ENCODE results near the gene GPRIN3. TPM values are rescaled to one million over a fixed set of nuclear protein-coding genes. Genes with fewer than 3 reads are reported as not detected.

Gene GPRIN3
- total and polyA plus RNA-seq, 2 experiments from 2014 or later: 0.74 to 3.2 TPM

- no peaks in the 10 kb centered on the region for H4K20me1 ChIP-seq (replicated peaks; ENCODE audit: insufficient read depth)
- TF ChIP-seq ZNF462 (CRISPR knock-in tag; IDR thresholded peaks at IDR 0.05) (no peak), NANOG (IDR thresholded peaks at IDR 0.05; ENCODE audit: borderline replicate concordance) (no peak), CREB1 (CRISPR knock-in tag; IDR thresholded peaks at IDR 0.05; ENCODE audit: low read depth) (no peak), POLR2AphosphoS5 (IDR thresholded peaks at IDR 0.05; ENCODE audit: low read depth) (no peak), JUNB (IDR thresholded peaks at IDR 0.05; ENCODE audit: unreplicated experiment) (no peak), CTCF (conservative IDR thresholded peaks at IDR 0.05; ENCODE audit: low read depth in 2 of 2) (no peak), REST (IDR thresholded peaks at IDR 0.05; ENCODE audit: unreplicated experiment) (no peak), ETS1 (IDR thresholded peaks at IDR 0.05) (no peak), EZH2 (IDR thresholded peaks at IDR 0.05; ENCODE audit: low read depth, unreplicated experiment) (no peak), EZH2phosphoT487 (IDR thresholded peaks at IDR 0.05; ENCODE audit: unreplicated experiment) (no peak), STAT1 (IDR thresholded peaks at IDR 0.05; ENCODE audit: unreplicated experiment) (no peak), ZNF114 (CRISPR knock-in tag; IDR thresholded peaks at IDR 0.05) (no peak), ZNF331 (CRISPR knock-in tag; IDR thresholded peaks at IDR 0.05; ENCODE audit: low read depth) (no peak)
- Mint-ChIP-seq H3K9me3 (no peaks in the 10 kb centered on the region), H3K4me3 (no peak overlapping the region), H3K4me1 (no peaks in the 10 kb centered on the region), H3K27ac (no peak overlapping the region), H3K36me3 (ENCODE audit: low read depth) (no peaks in the 10 kb centered on the region), H3K27me3 (ENCODE audit: insufficient read depth, low read depth, poor library complexity) (no peaks in the 10 kb centered on the region)
- DNase-seq (ENCODE audit: low spot score): no peak
- H3K36me3 ChIP-seq (ENCODE audit: insufficient read depth): no peaks in the 10 kb centered on the region
- H3K4me2 ChIP-seq: no peak overlapping the region
- H3K27ac ChIP-seq (ENCODE audit: low read depth): no peak overlapping the region
- no peaks in the 10 kb centered on the region for H3K4me1 ChIP-seq (ENCODE audit: insufficient read depth)
- ATAC-seq: no peak
- peak overlapping the region; percentile 24; the same call in 1 of the 2 replicates for H2AFZ ChIP-seq
- no peaks in the 10 kb centered on the region for H3F3A ChIP-seq (replicated peaks; ENCODE audit: low read depth)
- H3K79me2 ChIP-seq (replicated peaks; ENCODE audit: insufficient read depth): no peaks in the 10 kb centered on the region
- H3K9me2 ChIP-seq (ENCODE audit: insufficient read depth): no peaks in the 10 kb centered on the region
- H3K27me3 ChIP-seq (ENCODE audit: insufficient read depth): no peaks in the 10 kb centered on the region
- H3K4me3 ChIP-seq: no peak overlapping the region
Observed at GRCh38 chr4:89324671-89325070, 17.1 kb upstream of the GPRIN3 start.

Measured in GM23338 (cell line).